ENCODE results near the gene NALCN.

Gene NALCN

DNA sequence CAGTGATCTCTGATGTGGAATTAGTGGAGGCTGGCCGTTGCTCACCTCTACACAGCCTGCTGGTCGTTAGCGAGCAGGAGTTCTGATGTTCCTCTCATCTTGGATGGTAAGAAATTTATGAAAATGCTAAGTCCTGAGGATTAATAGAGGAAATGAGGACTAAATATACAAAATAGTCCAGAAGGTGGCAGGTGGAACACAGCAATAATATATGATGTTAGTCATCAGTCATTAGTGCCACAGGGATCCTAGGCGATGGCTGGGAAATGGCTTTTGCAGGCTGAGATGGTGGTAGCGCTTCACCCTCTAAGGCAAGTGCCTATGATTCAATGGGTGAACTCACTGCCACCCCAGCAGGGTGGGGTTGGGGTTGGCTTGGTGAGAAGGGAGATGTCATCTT, 403.1 kb downstream of the NALCN start:
- no peak for DNase-seq

DNA sequence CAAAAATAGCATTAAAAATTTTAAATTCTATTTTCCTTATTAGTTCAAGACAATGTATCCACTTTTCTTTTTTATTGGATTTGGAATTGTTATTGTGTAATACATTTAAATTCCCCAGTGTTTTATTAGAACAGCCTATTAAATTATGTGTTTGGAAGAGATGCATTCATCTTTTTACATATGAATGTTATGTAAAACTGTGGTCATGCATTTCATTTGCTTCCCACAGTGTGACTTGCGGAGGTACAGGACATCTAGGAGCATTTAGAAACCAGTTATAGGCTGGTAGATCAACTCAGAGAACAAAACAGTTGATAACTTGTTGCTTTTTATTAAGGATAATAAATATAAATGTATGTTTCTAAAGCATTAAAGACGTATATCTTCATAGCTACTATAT, 406.2 kb downstream of the NALCN start:
- no peak for DNase-seq

DNA sequence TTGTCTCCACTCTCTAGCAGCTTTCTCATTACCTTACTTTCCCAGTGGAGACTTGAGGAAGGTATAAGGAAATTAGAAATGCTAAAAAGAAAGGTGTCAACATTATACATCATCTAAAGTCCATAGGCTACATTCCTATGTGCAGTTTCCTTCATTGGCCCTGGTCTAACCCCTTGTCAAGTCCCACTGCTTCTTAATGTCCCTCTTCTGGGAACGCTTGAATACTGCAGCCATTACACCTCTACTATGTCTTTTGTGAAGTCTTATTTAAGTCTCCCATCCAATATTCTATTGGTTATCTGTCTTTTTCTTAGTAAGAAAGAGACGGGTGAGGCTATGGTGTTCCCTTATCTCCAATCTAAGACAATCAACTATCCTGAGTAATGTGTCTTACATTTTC, 409.1 kb downstream of the NALCN start:
- DNase-seq = no peak

Measured in NCI-H69 (cell line).